GM12878 (cell line): ENCODE results near the gene FHIP2A. TPM values are rescaled to one million over a fixed set of nuclear protein-coding genes. Genes with fewer than 3 reads are reported as not detected.
"Not testable (repeated sequence)": the region's sequence is repeated elsewhere in the genome, so short reads cannot be mapped to it uniquely, and the experiment has no call there.

ENCODE experiments used
- ATAC-seq: fragments of 200-7000 bp; cut with Tn5 transposase; 3 replicates; pipeline ENCODE4 v1.9.1; 2020; ENCODE audit warnings: mild to moderate bottlenecking, moderate library complexity
- BruUV-seq: library from RNA; stranded (reverse); fragments of 400-500 nt; replicated peaks from 2 replicates; lab custom pipeline; 2021; lab: Mats Ljungman, UMichigan
- CTCF ChIA-PET: fragments of 300-600 bp; sonication (Branson Sonifier 250); formaldehyde crosslinking; extraction: SDS; loops from one replicate; lab custom pipeline; 2021; ENCODE audit warnings: inconsistent platforms; lab: Yijun Ruan, JAX
- POLR2A ChIA-PET: fragments of 350-600 bp; formaldehyde crosslinking; extraction: SDS; loops from one replicate; lab custom pipeline; 2021; ENCODE audit warnings: inconsistent platforms; lab: Charles Lee
- RAD21 ChIA-PET: fragments of 300-600 bp; sonication (Branson Sonifier 250); formaldehyde crosslinking; loops from one replicate; lab custom pipeline; 2023; ENCODE audit warnings: antibody characterized with exemption; ENCODE audit not compliant: unreplicated experiment; lab: Charles Lee
- SMC1A ChIA-PET: fragments of 300-600 bp; sonication (Branson Sonifier 250); formaldehyde crosslinking; loops from one replicate; lab custom pipeline; 2023; ENCODE audit not compliant: unreplicated experiment, uncharacterized antibody; lab: Charles Lee
- DNase-seq: peaks from one replicate; pipeline ENCODE4 v3.0.0-alpha.2; 2011; ENCODE audit warnings: low read depth, low spot score
- FAIRE-seq: peaks from 3 replicates; lab custom pipeline; 2011; peaks lifted over from hg19 to GRCh38; lab: Jason Lieb, UNC
- H2AFZ ChIP-seq: 2 replicates; pipeline ENCODE4 v1.6.0; 2011; ENCODE audit warnings: low read depth, low read length, control low read depth; ENCODE audit not compliant: control insufficient read depth
- H3K27ac ChIP-seq: 2 replicates; pipeline ENCODE4 v1.5.1; 2011; ENCODE audit warnings: control low read depth; ENCODE audit not compliant: control insufficient read depth, insufficient read depth
- H3K27me3 ChIP-seq, 2 experiments: replicated peaks in 1 of 2; 2 replicates each; pipeline versions ENCODE4 v1.6.0 to v1.6.1; 2011; ENCODE audit warnings: low read length in 1 of 2; ENCODE audit not compliant: control insufficient read depth in 2 of 2, insufficient read depth in 2 of 2
- H3K36me3 ChIP-seq, 2 experiments: 2 replicates each; pipeline ENCODE4 v1.5.1; 2011; ENCODE audit warnings: low read length in 1 of 2; ENCODE audit not compliant: control insufficient read depth in 2 of 2, insufficient read depth in 2 of 2
- H3K4me1 ChIP-seq: 2 replicates; pipeline ENCODE4 v1.6.1; 2011; ENCODE audit warnings: mild to moderate bottlenecking, low read length, moderate library complexity, mixed read lengths; ENCODE audit not compliant: control insufficient read depth, insufficient read depth
- H3K4me2 ChIP-seq: 2 replicates; pipeline ENCODE4 v1.6.0; 2011; ENCODE audit warnings: control low read depth; ENCODE audit not compliant: control insufficient read depth, insufficient read depth
- H3K4me3 ChIP-seq: fragments of 200-600 bp; sonication (generic); 2 replicates; pipeline ENCODE4 v1.5.1; 2016
- H3K79me2 ChIP-seq: 2 replicates; pipeline ENCODE4 v1.6.0; 2011; ENCODE audit warnings: low read length; ENCODE audit not compliant: control insufficient read depth, insufficient read depth
- H3K9ac ChIP-seq: 2 replicates; pipeline ENCODE4 v1.8.0; 2011; ENCODE audit warnings: low read length, control low read depth, mixed read lengths; ENCODE audit not compliant: control insufficient read depth, insufficient read depth
- H3K9me3 ChIP-seq: replicated peaks from 3 replicates; pipeline ENCODE4 v1.5.1; 2011; ENCODE audit warnings: mild to moderate bottlenecking, low read length; ENCODE audit not compliant: control insufficient read depth, insufficient read depth
- H4K20me1 ChIP-seq: 2 replicates; pipeline ENCODE4 v1.6.0; 2011; ENCODE audit not compliant: control insufficient read depth, insufficient read depth
- CHD1 ChIP-seq: IDR thresholded peaks from 2 replicates; pipeline ENCODE4 v1.6.1; 2012; ENCODE audit warnings: low read depth, low read length, improper control_type of control experiment
- CHD2 ChIP-seq: IDR thresholded peaks from 2 replicates; pipeline ENCODE4 v1.6.1; 2011; ENCODE audit warnings: low read depth, low read length, improper control_type of control experiment, borderline replicate concordance
- MTA3 ChIP-seq: IDR thresholded peaks from 2 replicates; pipeline ENCODE4 v1.6.1; 2012; ENCODE audit warnings: low read length, inconsistent platforms, borderline replicate concordance
- NR2C2 ChIP-seq: IDR thresholded peaks from 2 replicates; pipeline ENCODE4 v1.6.1; 2011; ENCODE audit warnings: borderline replicate concordance, low read depth; ENCODE audit not compliant: control insufficient read depth, insufficient read length
- SMAD1 ChIP-seq: fragments of 450-650 bp; IDR thresholded peaks from 2 replicates; pipeline ENCODE4 v1.6.1; 2018; ENCODE audit warnings: mild to moderate bottlenecking, low read depth; ENCODE audit not compliant: partially characterized antibody
- SMAD5 ChIP-seq: IDR thresholded peaks from 2 replicates; pipeline ENCODE4 v1.6.1; 2016; ENCODE audit warnings: antibody characterized with exemption, low read depth
- SREBF2 ChIP-seq: IDR thresholded peaks from 2 replicates; pipeline ENCODE4 v1.6.1; 2012; ENCODE audit warnings: mild to moderate bottlenecking, low read length
- WGBS: methylation state at CpG from one replicate; pipeline ENCODE4 v1.1.6; 2016; ENCODE audit warnings: low lambda C conversion rate; ENCODE audit not compliant: insufficient replicate concordance, insufficient coverage; ENCODE audit errors: missing lambda C conversion rate; 5-methylcytosine and 5-hydroxymethylcytosine counted together
- in situ Hi-C: fragments of 300-500 bp; cut with MboI; formaldehyde crosslinking; loops from 9 replicates; pipeline ENCODE4 v1.14.3; 2018; ENCODE audit warnings: mixed read lengths
- intact Hi-C: fragments of 100-400 bp; cut with micrococcal nuclease; formaldehyde crosslinking; loops from one replicate; pipeline ENCODE4 v1.14.2; 2022; ENCODE audit not compliant: unreplicated experiment
- polyA plus RNA-seq, 11 experiments: library from polyadenylated mRNA; depleted of rRNA in 4 of 11; unstranded in 6 of 11; stranded (reverse) in 5 of 11; fragments of >200 nt; fragmentation: Nextera tagmentation in 4 of 11; fragmentation: Illumina TruSeq in 1 of 11; extraction: Ambion mirVana in 4 of 11; extraction: Trizol in 1 of 11; gene quantifications; 1 replicate in 1 of 11; 2 replicates in 10 of 11; pipeline versions ENCODE4 v1.2.1 to v1.2.3, GENCODE V29; 2011 to 2016; ENCODE audit warnings: inconsistent platforms in 2 of 11, missing spikeins in 2 of 11, low read depth in 1 of 11
- total RNA-seq, 4 experiments: library from RNA; depleted of rRNA in 3 of 4; stranded (reverse); fragments of >200 nt in 3 of 4; fragmentation: Illumina TruSeq in 1 of 4; extraction: Trizol in 1 of 4; gene quantifications; 2 replicates each; pipeline versions ENCODE4 v1.2.1 to v1.2.3, GENCODE V29; 2013 to 2021

The FHIP2A gene
- total and polyA plus RNA-seq, 10 of the 15 experiments (the other 5 are each of a cell fraction or from before 2014, with no cell fraction given) = 6.8 to 30.4 (median 17.0) TPM

DNA sequence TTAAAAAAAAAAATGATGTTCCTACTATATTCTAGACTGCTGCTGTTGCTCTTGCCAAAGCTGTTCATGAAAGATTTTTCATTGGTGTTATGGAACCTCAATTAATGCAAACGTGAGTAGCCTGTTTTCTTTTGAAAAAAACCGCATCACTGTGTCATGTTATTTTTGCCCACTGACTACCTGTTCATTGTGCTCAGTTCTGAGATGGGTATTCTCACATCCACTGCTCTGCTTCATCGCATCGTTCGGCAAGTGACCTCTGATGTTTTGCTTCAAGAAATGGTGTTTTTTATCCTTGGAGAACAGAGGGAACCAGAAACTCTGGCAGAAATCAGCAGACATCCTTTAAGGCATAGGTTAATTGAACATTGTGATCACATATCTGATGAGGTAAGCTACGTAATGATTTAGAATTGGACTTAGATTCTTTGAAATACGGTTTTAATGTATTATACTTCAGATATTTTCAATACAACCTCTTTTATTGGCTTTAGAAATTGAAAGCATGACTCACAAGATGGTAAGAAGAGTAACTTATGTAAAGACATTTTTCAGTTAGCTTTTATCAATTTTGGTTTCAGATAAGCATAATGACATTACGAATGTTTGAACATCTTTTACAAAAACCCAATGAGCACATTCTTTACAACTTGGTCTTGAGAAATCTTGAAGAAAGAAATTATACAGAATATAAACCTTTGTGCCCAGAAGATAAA, 24.6 kb downstream of the FHIP2A start (continued):
- TF ChIP-seq NR2C2 (no peak), CHD1 (no peak), SREBF2 (no peak), SMAD1 (no peak), MTA3 (no peak), SMAD5 (no peak), CHD2 (no peak)
- TF ChIP-seq, all 136 proteins: peak for 0

DNA sequence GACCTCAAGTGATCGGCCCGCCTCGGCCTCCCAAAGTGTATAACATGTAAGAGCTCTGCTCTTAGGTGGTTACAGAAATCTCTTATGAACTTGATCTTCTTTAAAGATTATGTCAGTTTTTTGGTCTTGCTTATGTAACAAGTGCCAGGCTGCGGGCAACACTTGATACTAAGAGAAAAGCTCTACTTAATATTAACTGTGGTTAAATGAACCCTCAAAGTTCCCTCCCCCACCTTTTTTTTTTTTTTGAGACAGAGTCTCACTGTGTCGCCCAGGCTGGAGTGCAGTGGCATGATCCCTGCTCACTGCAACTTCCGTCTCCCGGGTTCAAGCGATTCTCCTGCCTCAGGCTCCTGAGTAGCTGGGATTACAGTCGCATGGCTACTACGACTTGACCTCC, 25.9 kb downstream of the FHIP2A start:
- DNase-seq, H4K20me1 ChIP-seq, RAD21 ChIA-PET, POLR2A ChIA-PET, H3K4me1 ChIP-seq, in situ Hi-C loops, CTCF ChIA-PET, H3K9ac ChIP-seq, ATAC-seq, H3K79me2 ChIP-seq, BruUV-seq, FAIRE-seq, H3K4me2 ChIP-seq, H3K27ac ChIP-seq, H2AFZ ChIP-seq, intact Hi-C loops, H3K4me3 ChIP-seq, H3K27me3 ChIP-seq, SMC1A ChIA-PET, H3K9me3 ChIP-seq: not testable (repeated sequence)
- peaks cover 1 to 30% of the 10 kb centered on the region in 2 experiments for H3K36me3 ChIP-seq
- WGBS = 86% methylated on average over 9 of the region's 10 CpGs
